Esophagus squamous epithelium (tissue), 5 donors: ENCODE measurements around the gene KAZALD1. TPM values are rescaled to one million over a fixed set of nuclear protein-coding genes. Genes with fewer than 3 reads are reported as not detected.

Source experiments
- DNase-seq: peaks from one replicate; lab custom pipeline; 2025; lab: John Stamatoyannopoulos, UW
- H3K27ac ChIP-seq, 4 donors: fragments of 200-600 bp; sonication (generic); one replicate each; pipeline ENCODE4 v1.5.1; 2016 to 2019; ENCODE audit warnings: mild to moderate bottlenecking in 1 of 4
- H3K27me3 ChIP-seq, 4 donors: fragments of 200-600 bp; sonication (generic); 1 replicate in 3 of 4; 2 replicates in 1 of 4; pipeline versions ENCODE4 v1.5.1 to v1.6.0; 2017 to 2021; ENCODE audit warnings: antibody characterized with exemption in 1 of 4
- H3K36me3 ChIP-seq, 3 donors: fragments of 200-600 bp; sonication (generic); one replicate each; pipeline ENCODE4 v1.5.1; 2016 to 2019
- H3K4me1 ChIP-seq, 3 donors: fragments of 200-600 bp; sonication (generic); one replicate each; pipeline ENCODE4 v1.5.1; 2017 to 2019
- H3K4me3 ChIP-seq, 4 donors: fragments of 200-600 bp; sonication (generic); 1 replicate in 3 of 4; 2 replicates in 1 of 4; pipeline ENCODE4 v1.5.1; 2016 to 2019; ENCODE audit warnings: mild to moderate bottlenecking in 2 of 4, moderate library complexity in 1 of 4
- H3K9me3 ChIP-seq, 3 donors: fragments of 200-600 bp; sonication (generic); one replicate each; pipeline ENCODE4 v1.5.1; 2016 to 2019
- POLR2A ChIP-seq, 4 donors: fragments of 450-650 bp; IDR thresholded peaks; one replicate each; pipeline ENCODE4 v1.6.1; 2017; ENCODE audit warnings: antibody characterized with exemption in 4 of 4, mild to moderate bottlenecking in 4 of 4, moderate library complexity in 3 of 4
- WGBS, 2 donors: methylation state at CpG; one replicate each; pipeline ENCODE4 v1.1.5; 2018; 5-methylcytosine and 5-hydroxymethylcytosine counted together
- intact Hi-C: fragments of 100-400 bp; cut with DNase I; formaldehyde crosslinking; loops from one replicate; pipeline ENCODE4 v1.15.0; 2022
- total RNA-seq, 4 donors: library from RNA; depleted of rRNA; stranded (reverse); fragments of >200 nt; gene quantifications; one replicate each; pipeline ENCODE4 v1.1.0, GENCODE V29; 2016
- TF ChIP-seq, protein P1 (sequence below), 6 experiments: fragments of 450-650 bp in 4 of 6; fragments of 200-600 bp in 2 of 6; sonication (generic) in 2 of 6; IDR thresholded peaks; one replicate each; pipeline ENCODE4 v1.5.1; 2016 to 2019; ENCODE audit warnings: antibody characterized with exemption in 6 of 6, mild to moderate bottlenecking in 4 of 6, moderate library complexity in 4 of 6
- donor health status: DM: yes; HTN: yes; CAD: no.

Gene KAZALD1
- total RNA-seq, 4 donors from 2014 or later = 0.47 to 1.4 (median 1.1) TPM; not detected in 1

DNA sequence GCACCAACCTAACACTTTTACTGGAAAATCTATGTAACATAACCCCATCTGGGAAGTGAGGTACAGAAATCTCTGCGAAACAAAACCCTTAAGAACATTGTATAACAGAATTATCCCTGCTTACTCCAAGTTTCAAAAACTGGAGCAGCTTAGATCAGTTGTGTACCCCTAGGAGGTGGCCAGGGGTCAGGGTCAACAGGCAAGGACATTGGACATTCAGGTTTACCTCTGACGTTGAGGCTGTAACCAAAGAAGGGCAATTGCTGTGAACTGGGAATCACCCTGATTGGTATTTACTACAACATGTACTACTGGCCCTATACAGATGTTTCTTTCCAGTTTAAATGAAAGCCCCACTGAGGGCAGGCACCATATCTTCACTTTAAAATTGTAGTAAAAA lies 17.7 kb upstream of the KAZALD1 start:
- DNase-seq = no peak
- Histone ChIP-seq H3K27me3 (peaks cover 0 to 38% (median 14%) of the 10 kb centered on the region in 4 donors), H3K36me3 (peaks cover 0 to 13% (median 3%) of the 10 kb centered on the region in 3 donors), H3K9me3 (no peaks in the 10 kb centered on the region), H3K4me1 (peaks cover 10 to 51% (median 21%) of the 10 kb centered on the region in 3 donors), H3K4me3 (no peak overlapping the region), H3K27ac (no peak overlapping the region)
- no peak for TF ChIP-seq POLR2A (IDR thresholded peaks at IDR 0.05)
- TF ChIP-seq, protein P1, sequence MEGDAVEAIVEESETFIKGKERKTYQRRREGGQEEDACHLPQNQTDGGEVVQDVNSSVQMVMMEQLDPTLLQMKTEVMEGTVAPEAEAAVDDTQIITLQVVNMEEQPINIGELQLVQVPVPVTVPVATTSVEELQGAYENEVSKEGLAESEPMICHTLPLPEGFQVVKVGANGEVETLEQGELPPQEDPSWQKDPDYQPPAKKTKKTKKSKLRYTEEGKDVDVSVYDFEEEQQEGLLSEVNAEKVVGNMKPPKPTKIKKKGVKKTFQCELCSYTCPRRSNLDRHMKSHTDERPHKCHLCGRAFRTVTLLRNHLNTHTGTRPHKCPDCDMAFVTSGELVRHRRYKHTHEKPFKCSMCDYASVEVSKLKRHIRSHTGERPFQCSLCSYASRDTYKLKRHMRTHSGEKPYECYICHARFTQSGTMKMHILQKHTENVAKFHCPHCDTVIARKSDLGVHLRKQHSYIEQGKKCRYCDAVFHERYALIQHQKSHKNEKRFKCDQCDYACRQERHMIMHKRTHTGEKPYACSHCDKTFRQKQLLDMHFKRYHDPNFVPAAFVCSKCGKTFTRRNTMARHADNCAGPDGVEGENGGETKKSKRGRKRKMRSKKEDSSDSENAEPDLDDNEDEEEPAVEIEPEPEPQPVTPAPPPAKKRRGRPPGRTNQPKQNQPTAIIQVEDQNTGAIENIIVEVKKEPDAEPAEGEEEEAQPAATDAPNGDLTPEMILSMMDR (IDR thresholded peaks at IDR 0.05) = no peak
- WGBS, 2 donors = 88% methylated on average over 2 of the region's 2 CpGs
- intact Hi-C loops = no loop called here

- Histone ChIP-seq H3K4me1 (peaks cover 19 to 56% (median 29%) of the 10 kb centered on the region in 3 donors), H3K27ac (no peak overlapping the region), H3K36me3 (no peaks in the 10 kb centered on the region), H3K27me3 (peaks cover 0 to 63% (median 22%) of the 10 kb centered on the region in 4 donors), H3K9me3 (no peaks in the 10 kb centered on the region), H3K4me3 (no peak overlapping the region)
- TF ChIP-seq POLR2A (IDR thresholded peaks at IDR 0.05) = no peak
- TF ChIP-seq, protein P1 (IDR thresholded peaks at IDR 0.05) = no peak
- no peak for DNase-seq
- intact Hi-C loops = no loop called here
- WGBS, 2 donors = 36 to 53% methylated on average over 13 to 14 of the region's 25 CpGs
Measured at GRCh38 chr10:101046332-101047238, 15.2 kb upstream of the KAZALD1 start.

- no peak overlapping the region for H3K27ac ChIP-seq
- peaks cover 0 to 66% (median 22%) of the 10 kb centered on the region in 4 donors for H3K27me3 ChIP-seq
- H3K4me3 ChIP-seq = no peak overlapping the region
- H3K4me1 ChIP-seq = peaks cover 14 to 56% (median 22%) of the 10 kb centered on the region in 3 donors
- no peak for TF ChIP-seq POLR2A (IDR thresholded peaks at IDR 0.05)
- TF ChIP-seq, protein P1 (IDR thresholded peaks at IDR 0.05) = no peak
- H3K36me3 ChIP-seq = no peaks in the 10 kb centered on the region
- WGBS, 2 donors = 36 to 44% methylated on average over 16 of the region's 16 CpGs
- intact Hi-C loops = no loop called here
- no peaks in the 10 kb centered on the region for H3K9me3 ChIP-seq
- DNase-seq = no peak
Measured at GRCh38 chr10:101047268-101047667, 14.5 kb upstream of the KAZALD1 start.

- Histone ChIP-seq H3K36me3 (no peaks in the 10 kb centered on the region), H3K9me3 (no peaks in the 10 kb centered on the region), H3K27me3 (peaks cover 0 to 66% (median 22%) of the 10 kb centered on the region in 4 donors), H3K4me3 (peak overlapping the region in 2 of 4 donors; percentile 16 to 32), H3K4me1 (peaks cover 9 to 57% (median 17%) of the 10 kb centered on the region in 3 donors), H3K27ac (no peak overlapping the region)
- intact Hi-C loops = no loop called here
- no peak for TF ChIP-seq POLR2A (IDR thresholded peaks at IDR 0.05)
- TF ChIP-seq, protein P1 (IDR thresholded peaks at IDR 0.05) = peak in 2 of 6 experiments; percentile 3 to 6
- DNase-seq = no peak
- 14 to 20% methylated on average over 32 to 36 of the region's 62 CpGs for WGBS, 2 donors
Measured at GRCh38 chr10:101047961-101048892, 13.6 kb upstream of the KAZALD1 start.
